T-cell (primary cell): ENCODE measurements around the gene RHOH. TPM values are rescaled to one million over a fixed set of nuclear protein-coding genes. Genes with fewer than 3 reads are reported as not detected.

ENCODE experiments used
- ATAC-seq, 4 experiments: fragments of 200-7000 bp in 3 of 4; fragments of 150-1000 bp in 1 of 4; cut with Tn5 transposase; replicated peaks in 1 of 4; 1 replicate in 3 of 4; 2 replicates in 1 of 4; pipeline ENCODE4 v1.10.0; 2021; ENCODE audit warnings: moderate library complexity in 3 of 4, mild to moderate bottlenecking in 2 of 4, moderate number of reproducible peaks in 1 of 4
- CTCF ChIA-PET, 2 donors: fragments of 300-600 bp; sonication (Branson Sonifier 250); formaldehyde crosslinking; loops; one replicate each; lab custom pipeline; 2022; ENCODE audit warnings: antibody characterized with exemption in 2 of 2; lab: Charles Lee
- POLR2A ChIA-PET, 2 donors: fragments of 300-600 bp; sonication (Branson Sonifier 250); formaldehyde crosslinking; loops; one replicate each; lab custom pipeline; 2022; ENCODE audit warnings: antibody characterized with exemption in 2 of 2; lab: Charles Lee
- DNase-seq, 35 experiments: peaks; one replicate each; pipeline versions ENCODE4 v3.0.0 to v3.0.0-alpha.2; 2013 to 2023
- H3K27ac ChIP-seq: one replicate; pipeline ENCODE4 v1.5.1; 2013; ENCODE audit warnings: low read length
- H3K27me3 ChIP-seq, 2 experiments: replicated peaks in 1 of 2; 1 replicate in 1 of 2; 2 replicates in 1 of 2; pipeline versions ENCODE4 v1.6.1 to v1.7.0; 2013; ENCODE audit warnings: low read length in 1 of 2, mixed read lengths in 1 of 2; ENCODE audit not compliant: control insufficient read depth in 2 of 2, insufficient read depth in 2 of 2; ENCODE audit errors: extremely low read depth in 1 of 2
- H3K36me3 ChIP-seq, 2 donors: 1 replicate in 1 of 2; 2 replicates in 1 of 2; pipeline versions ENCODE4 v1.6.1 to v1.7.0; 2013; ENCODE audit warnings: low read length in 1 of 2; ENCODE audit not compliant: control insufficient read depth in 2 of 2, insufficient read depth in 1 of 2; ENCODE audit errors: extremely low read depth in 1 of 2
- H3K4me1 ChIP-seq, 2 experiments: 1 replicate in 1 of 2; 2 replicates in 1 of 2; pipeline versions ENCODE4 v1.6.1 to v1.7.0; 2013; ENCODE audit warnings: low read length in 2 of 2, mixed read lengths in 1 of 2; ENCODE audit not compliant: insufficient read depth in 2 of 2, control insufficient read depth in 1 of 2; ENCODE audit errors: extremely low read depth in 1 of 2
- H3K4me3 ChIP-seq, 2 donors: 1 replicate in 1 of 2; 2 replicates in 1 of 2; pipeline versions ENCODE4 v1.5.1 to v1.7.0; 2013; ENCODE audit warnings: mild to moderate bottlenecking in 2 of 2, low read length in 1 of 2, moderate library complexity in 1 of 2; ENCODE audit not compliant: control insufficient read depth in 1 of 2; ENCODE audit errors: extremely low read depth in 1 of 2
- H3K9me3 ChIP-seq: 2 replicates; pipeline ENCODE4 v1.7.0; 2013
- H3K27ac Mint-ChIP-seq, 2 donors: one replicate each; pipeline ENCODE4 v1.8.0; 2020 to 2021; ENCODE audit warnings: mild to moderate bottlenecking in 2 of 2, mixed read lengths in 2 of 2
- H3K27me3 Mint-ChIP-seq, 2 donors: one replicate each; pipeline ENCODE4 v1.8.0; 2021 to 2022; ENCODE audit warnings: mixed read lengths in 2 of 2
- H3K36me3 Mint-ChIP-seq: one replicate; pipeline ENCODE4 v1.8.0; 2021; ENCODE audit warnings: mixed read lengths
- H3K4me1 Mint-ChIP-seq, 3 donors: one replicate each; pipeline ENCODE4 v1.8.0; 2020 to 2022; ENCODE audit warnings: mixed read lengths in 3 of 3, mild to moderate bottlenecking in 1 of 3
- H3K4me3 Mint-ChIP-seq, 3 donors: one replicate each; pipeline ENCODE4 v1.8.0; 2020 to 2022; ENCODE audit warnings: mild to moderate bottlenecking in 3 of 3, mixed read lengths in 3 of 3, moderate library complexity in 3 of 3
- H3K9me3 Mint-ChIP-seq, 3 donors: one replicate each; pipeline ENCODE4 v1.8.0; 2020 to 2022; ENCODE audit warnings: mixed read lengths in 3 of 3
- WGBS: methylation state at CpG from one replicate; pipeline ENCODE4 v1.1.5; 2013; ENCODE audit warnings: missing lambda C conversion rate; ENCODE audit not compliant: insufficient coverage; 5-methylcytosine and 5-hydroxymethylcytosine counted together
- total RNA-seq, 35 experiments: library from RNA in 6 of 35; stranded (reverse) in 6 of 35; fragments of 120-200 nt in 1 of 35; gene quantifications; one replicate each; pipeline versions ENCODE4 v1.2.1 to v1.2.4 and lab custom pipeline; 2013 to 2026

Gene RHOH
- total RNA-seq, 5 donors from 2014 or later (not counting 1 experiment from before 2014, with no cell fraction given) = 174 to 436 (median 216) TPM

DNA sequence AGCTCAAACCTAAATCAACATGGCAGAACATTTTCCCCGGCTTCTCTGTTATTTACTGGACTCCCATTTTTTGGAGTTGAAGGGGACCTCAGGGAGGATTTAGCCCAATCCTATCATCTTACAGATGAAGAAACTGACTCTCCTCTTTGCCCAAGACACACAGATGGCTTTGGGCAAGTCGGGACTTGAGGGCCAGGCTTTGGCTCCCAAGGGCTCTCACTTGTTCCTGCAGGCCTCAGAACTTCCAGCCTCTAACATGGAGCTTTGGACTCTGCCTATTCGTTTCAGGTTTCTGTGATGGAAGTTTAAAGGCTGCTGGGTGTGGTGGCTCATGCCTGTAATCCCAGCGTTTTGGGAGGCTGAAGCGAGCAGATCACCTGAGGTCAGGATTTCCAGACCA, 59.5 kb downstream of the RHOH start:
- Mint-ChIP-seq H3K27ac (peak overlapping the region; percentile 82 to 97), H3K4me1 (peaks cover 72 to 80% (median 74%) of the 10 kb centered on the region in 3 donors), H3K36me3 (peaks cover 2% of the 10 kb centered on the region), H3K4me3 (peak overlapping the region in 1 of 3 donors; percentile 55), H3K9me3 (peaks cover 0 to 3% (median 3%) of the 10 kb centered on the region in 3 donors), H3K27me3 (no peaks in the 10 kb centered on the region)
- ChIA-PET POLR2A (interaction anchor here (0.5 to 0.9 kb wide), 4 partner anchors 18 to 266 kb away, joined by 3 to 5 read pairs (median 3); no protein-coding TSS in a partner anchor), CTCF (interaction anchor here (0.6 to 1.4 kb wide), 4 partner anchors 9 to 69 kb away, joined by 3 to 4 read pairs (median 4); no protein-coding TSS in a partner anchor)
- ATAC-seq (no peak), DNase-seq (no peak)
- Histone ChIP-seq H3K4me1 (peaks cover 42 to 67% of the 10 kb centered on the region in 2 experiments), H3K36me3 (no peaks in the 10 kb centered on the region), H3K27me3 (no peaks in the 10 kb centered on the region), H3K27ac (peak overlapping the region; percentile 52), H3K4me3 (peak overlapping the region in 1 of 2 donors; percentile 53), H3K9me3 (no peaks in the 10 kb centered on the region)
- WGBS = 100% methylated on average over 1 of the region's 5 CpGs

DNA sequence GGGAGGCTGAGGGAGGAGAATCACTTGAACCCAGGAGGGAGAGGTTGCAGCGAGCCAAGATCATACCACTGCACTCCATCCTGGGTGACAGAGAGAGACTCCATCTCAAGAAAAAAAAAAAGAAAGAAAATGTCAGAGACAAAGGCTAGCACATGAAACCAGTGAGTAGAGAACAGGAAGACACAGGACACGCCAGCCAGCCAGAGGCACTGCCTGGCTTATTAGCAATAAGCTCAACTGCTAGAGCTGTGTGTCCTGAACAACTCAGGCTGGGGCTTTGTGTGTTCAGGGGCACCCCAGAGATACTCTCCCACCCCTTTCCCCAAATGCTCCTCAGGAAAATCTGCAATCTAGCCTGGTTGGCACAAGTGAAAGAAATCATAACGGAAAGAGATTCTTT, 60.0 kb downstream of the RHOH start:
- Histone ChIP-seq H3K27ac (no peak overlapping the region), H3K27me3 (no peaks in the 10 kb centered on the region), H3K9me3 (no peaks in the 10 kb centered on the region), H3K4me1 (peaks cover 44 to 66% of the 10 kb centered on the region in 2 experiments), H3K36me3 (no peaks in the 10 kb centered on the region), H3K4me3 (peak overlapping the region in 1 of 2 donors; percentile 53)
- 30% methylated on average over 1 of the region's 3 CpGs for WGBS
- no peaks in the 10 kb centered on the region for H3K27me3 Mint-ChIP-seq
- ATAC-seq = peak in 1 of 4 experiments; percentile 21
- ChIA-PET POLR2A (interaction anchor here (0.5 to 0.9 kb wide), 2 partner anchors 49 to 266 kb away, joined by 3 to 5 read pairs; no protein-coding TSS in a partner anchor), CTCF (interaction anchor here (0.6 to 1.4 kb wide), 4 partner anchors 9 to 68 kb away, joined by 3 to 4 read pairs (median 4); no protein-coding TSS in a partner anchor)
- H3K9me3 Mint-ChIP-seq = no peaks in the 10 kb centered on the region
- H3K4me3 Mint-ChIP-seq = peak overlapping the region in 2 of 3 donors; percentile 9 to 55
- no peaks in the 10 kb centered on the region for H3K36me3 Mint-ChIP-seq
- H3K27ac Mint-ChIP-seq = peak overlapping the region; percentile 82 to 97
- H3K4me1 Mint-ChIP-seq = peaks cover 73 to 80% (median 76%) of the 10 kb centered on the region in 3 donors
- DNase-seq = no peak

DNA sequence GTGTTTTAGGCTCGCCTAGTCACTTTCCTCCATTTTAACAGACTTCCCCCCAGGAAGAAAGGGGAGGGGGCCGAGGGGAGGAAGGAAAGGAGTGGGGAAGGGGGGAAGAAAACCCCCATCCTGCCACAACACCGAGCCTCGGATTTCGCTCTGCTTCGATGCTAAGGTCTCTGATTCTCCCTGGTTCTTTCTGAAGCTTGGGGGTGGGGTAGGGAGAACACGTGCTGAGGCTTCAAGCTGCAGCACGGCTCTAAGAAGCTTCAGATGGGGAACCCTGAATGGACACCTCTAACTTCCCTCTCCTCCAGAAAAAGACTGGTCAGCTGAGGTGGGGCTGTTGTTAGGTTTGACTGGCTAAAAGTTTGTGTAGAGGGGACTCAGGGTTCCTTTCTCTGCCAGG, 61.8 kb downstream of the RHOH start:
- no peaks in the 10 kb centered on the region for H3K27me3 ChIP-seq
- Mint-ChIP-seq H3K27me3 (no peaks in the 10 kb centered on the region), H3K36me3 (no peaks in the 10 kb centered on the region), H3K4me3 (peak overlapping the region in 2 of 3 donors; percentile 21 to 72), H3K27ac (peak overlapping the region; percentile 79 to 82), H3K4me1 (peaks cover 73 to 87% (median 74%) of the 10 kb centered on the region in 3 donors), H3K9me3 (no peaks in the 10 kb centered on the region)
- H3K4me3 ChIP-seq = peak overlapping the region in 1 of 2 donors; percentile 49
- POLR2A ChIA-PET = interaction anchor here (0.6 to 0.9 kb wide), 5 partner anchors 31 to 109 kb away, joined by 3 to 14 read pairs (median 4); no protein-coding TSS in a partner anchor
- H3K36me3 ChIP-seq = no peaks in the 10 kb centered on the region
- H3K4me1 ChIP-seq = peaks cover 45 to 70% of the 10 kb centered on the region in 2 experiments
- WGBS = no CpG with 5 or more reads among the region's 8 CpGs
- ATAC-seq (peak in 3 of 4 experiments; percentile 27 to 43 (median 32)), DNase-seq (peak in 7 of 35 experiments; percentile 19 to 58 (median 33))
- CTCF ChIA-PET = interaction anchor here in 1 of 2 donors (0.5 kb wide), 1 partner anchor 33 kb away, joined by 3 read pairs; no protein-coding TSS in a partner anchor
- no peaks in the 10 kb centered on the region for H3K9me3 ChIP-seq
- H3K27ac ChIP-seq = peak overlapping the region; percentile 45

DNA sequence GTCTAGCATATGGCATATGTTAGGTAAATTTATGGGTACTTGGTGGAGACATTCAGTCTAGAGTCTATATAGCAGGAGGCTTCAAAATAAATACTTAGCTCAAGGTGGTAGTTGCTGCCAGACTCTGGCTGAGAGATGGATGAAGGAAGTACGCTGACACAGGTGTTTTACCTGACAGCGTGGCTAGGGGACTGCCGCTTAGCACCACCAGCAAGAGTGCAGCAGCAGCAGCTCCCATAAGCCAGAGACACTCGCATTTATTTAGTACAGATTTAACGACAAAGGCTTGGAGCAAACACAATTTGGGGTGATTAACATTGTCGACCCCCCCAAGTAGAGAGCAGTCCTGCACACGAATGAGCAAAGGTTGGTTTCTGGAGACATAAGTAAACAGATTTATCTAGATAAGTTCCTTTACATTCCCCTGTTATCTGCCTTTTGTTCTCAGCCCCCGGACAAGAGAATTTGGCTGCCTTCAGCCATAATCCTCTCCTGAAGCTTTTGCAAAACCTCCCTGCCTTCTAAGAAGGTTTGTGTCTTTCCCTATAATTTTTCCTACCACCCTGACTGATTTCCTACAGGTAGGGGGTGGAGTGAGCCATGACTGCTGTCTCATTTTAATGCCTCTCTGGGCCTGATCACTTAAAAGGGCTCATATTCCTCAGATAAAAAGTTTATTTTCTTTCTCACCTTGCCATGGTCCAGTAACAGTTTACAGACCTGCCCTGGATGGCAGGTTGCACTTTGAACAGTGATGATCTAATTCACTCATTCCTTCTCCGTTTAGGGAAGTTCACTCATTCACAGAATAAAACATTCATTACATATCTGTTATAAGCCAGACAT, 64.6 kb downstream of the RHOH start:
- Mint-ChIP-seq H3K27ac (peak overlapping the region; percentile 34 to 82), H3K36me3 (no peaks in the 10 kb centered on the region), H3K9me3 (no peaks in the 10 kb centered on the region), H3K4me1 (peaks cover 68 to 87% (median 71%) of the 10 kb centered on the region in 3 donors), H3K27me3 (no peaks in the 10 kb centered on the region), H3K4me3 (peak overlapping the region in 1 of 3 donors; percentile 0)
- ATAC-seq = peak in 1 of 4 experiments; percentile 29
- no peak for DNase-seq
- no peak overlapping the region for H3K4me3 ChIP-seq
- no peak overlapping the region for H3K27ac ChIP-seq
- CTCF ChIA-PET = interaction anchor here in 1 of 2 donors (1.0 kb wide), 2 partner anchors 22 to 48 kb away, joined by 3 to 5 read pairs; no protein-coding TSS in a partner anchor
- H3K4me1 ChIP-seq = peaks cover 44 to 73% of the 10 kb centered on the region in 2 experiments
- 94% methylated on average over 3 of the region's 9 CpGs for WGBS
- H3K9me3 ChIP-seq = no peaks in the 10 kb centered on the region
- no peaks in the 10 kb centered on the region for H3K27me3 ChIP-seq
- H3K36me3 ChIP-seq = no peaks in the 10 kb centered on the region
- POLR2A ChIA-PET = no interaction called here

DNA sequence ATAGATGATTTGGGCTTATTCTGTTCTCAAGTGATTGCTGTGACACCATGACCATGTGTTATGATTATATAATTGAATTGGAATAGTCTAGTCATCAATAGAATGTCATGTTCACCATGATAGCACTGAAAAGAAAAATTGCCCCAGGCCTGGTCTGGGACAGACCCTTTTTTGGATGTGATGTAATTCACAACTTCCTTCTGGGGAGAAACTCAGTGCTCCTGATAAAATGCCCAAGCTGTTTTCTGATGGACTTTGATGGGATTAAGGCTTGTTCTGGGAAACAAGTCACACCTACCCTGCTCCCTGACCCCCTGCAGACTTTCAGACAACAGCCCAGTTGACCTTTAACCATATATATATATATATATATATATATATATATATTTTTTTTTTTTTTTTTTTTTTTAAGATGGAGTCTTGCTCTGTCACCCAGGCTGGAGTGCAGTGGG, 65.3 kb downstream of the RHOH start:
- Histone ChIP-seq H3K9me3 (no peaks in the 10 kb centered on the region), H3K4me3 (no peak overlapping the region), H3K27me3 (no peaks in the 10 kb centered on the region), H3K36me3 (no peaks in the 10 kb centered on the region), H3K27ac (no peak overlapping the region), H3K4me1 (peaks cover 44 to 74% of the 10 kb centered on the region in 2 experiments)
- ChIA-PET POLR2A (no interaction called here), CTCF (interaction anchor here in 1 of 2 donors (0.9 to 1.0 kb wide), 2 partner anchors 22 to 814 kb away, joined by 3 read pairs; no protein-coding TSS in a partner anchor)
- H3K27me3 Mint-ChIP-seq = no peaks in the 10 kb centered on the region
- peak overlapping the region in 1 of 3 donors; percentile 0 for H3K4me3 Mint-ChIP-seq
- DNase-seq = no peak
- no peaks in the 10 kb centered on the region for H3K9me3 Mint-ChIP-seq
- no peak for ATAC-seq
- no peaks in the 10 kb centered on the region for H3K36me3 Mint-ChIP-seq
- peaks cover 67 to 87% (median 71%) of the 10 kb centered on the region in 3 donors for H3K4me1 Mint-ChIP-seq
- peak overlapping the region; percentile 34 to 82 for H3K27ac Mint-ChIP-seq

DNA sequence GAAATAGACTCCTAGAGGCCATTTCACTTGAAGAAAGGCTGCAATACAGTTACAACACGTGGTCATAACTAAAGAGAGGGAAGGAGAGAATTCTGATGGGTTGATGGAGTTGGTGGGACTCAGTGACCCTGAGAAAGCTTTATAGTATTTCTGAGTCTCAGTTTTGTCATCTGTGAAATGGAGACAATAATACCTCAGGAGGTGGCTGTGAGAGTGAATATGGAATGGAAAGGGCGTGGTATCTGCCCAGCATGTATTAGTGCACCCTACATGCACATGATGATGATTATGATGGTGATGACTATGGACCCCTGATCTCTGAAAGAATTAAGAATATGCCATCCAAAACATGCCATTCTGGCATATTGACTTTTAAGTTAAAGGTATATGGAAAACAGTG, 66.0 kb downstream of the RHOH start:
- Mint-ChIP-seq H3K9me3 (no peaks in the 10 kb centered on the region), H3K27ac (peak overlapping the region; percentile 19 to 66), H3K27me3 (no peaks in the 10 kb centered on the region), H3K4me3 (peak overlapping the region in 1 of 3 donors; percentile 77), H3K4me1 (peaks cover 67 to 89% (median 71%) of the 10 kb centered on the region in 3 donors), H3K36me3 (no peaks in the 10 kb centered on the region)
- ATAC-seq = no peak
- Histone ChIP-seq H3K9me3 (no peaks in the 10 kb centered on the region), H3K27ac (no peak overlapping the region), H3K27me3 (no peaks in the 10 kb centered on the region), H3K4me3 (no peak overlapping the region), H3K4me1 (peaks cover 40 to 78% of the 10 kb centered on the region in 2 experiments), H3K36me3 (no peaks in the 10 kb centered on the region)
- POLR2A ChIA-PET = interaction anchor here in 1 of 2 donors (0.6 kb wide), 1 partner anchor 25 kb away, joined by 7 read pairs; no protein-coding TSS in a partner anchor
- WGBS = 100% methylated on average over 1 of the region's 2 CpGs
- CTCF ChIA-PET = interaction anchor here in 1 of 2 donors (0.9 kb wide), 1 partner anchor 814 kb away, joined by 3 read pairs; no protein-coding TSS in a partner anchor
- no peak for DNase-seq
